DND-41 (cell line): ENCODE data around the gene PRXL2A.
"Not testable (repeated sequence)": the region's sequence is repeated elsewhere in the genome, so short reads cannot be mapped to it uniquely, and the experiment has no call there.

Source experiments
- ATAC-seq: fragments of 200-7000 bp; cut with Tn5 transposase; 3 replicates; pipeline ENCODE4 v1.9.1; 2021; ENCODE audit warnings: low read depth; ENCODE audit not compliant: insufficient read depth
- DNase-seq: peaks from one replicate; pipeline ENCODE4 v3.0.0-alpha.2; 2020
- H2AFZ ChIP-seq: 2 replicates; pipeline ENCODE4 v1.6.0; 2012; ENCODE audit warnings: low read depth, low read length
- H3K27ac ChIP-seq: 2 replicates; pipeline ENCODE4 v1.5.1; 2012; ENCODE audit warnings: low read length, inconsistent platforms
- H3K27me3 ChIP-seq: fragments of 200-600 bp; sonication (generic); 2 replicates; pipeline ENCODE4 v1.6.0; 2012; ENCODE audit warnings: low read length, mild to moderate bottlenecking, inconsistent platforms; ENCODE audit not compliant: insufficient read depth, poor library complexity
- H3K36me3 ChIP-seq: 2 replicates; pipeline ENCODE4 v1.5.1; 2012; ENCODE audit warnings: low read length, inconsistent platforms; ENCODE audit not compliant: insufficient read depth
- H3K4me1 ChIP-seq: 2 replicates; pipeline ENCODE4 v1.5.1; 2012; ENCODE audit warnings: mild to moderate bottlenecking, low read length; ENCODE audit not compliant: insufficient read depth
- H3K4me2 ChIP-seq: 2 replicates; pipeline ENCODE4 v1.6.0; 2012; ENCODE audit warnings: mild to moderate bottlenecking, moderate library complexity, low read length, inconsistent platforms; ENCODE audit not compliant: insufficient read depth
- H3K4me3 ChIP-seq, 2 experiments: fragments of 200-600 bp in 1 of 2; shearing (Covaris generic) in 1 of 2; 2 replicates each; pipeline ENCODE4 v1.5.1; 2012 to 2016; ENCODE audit warnings: inconsistent platforms in 2 of 2, low read length in 2 of 2, mild to moderate bottlenecking in 2 of 2, low read depth in 1 of 2, moderate library complexity in 1 of 2
- H3K79me2 ChIP-seq: 2 replicates; pipeline ENCODE4 v1.6.0; 2012; ENCODE audit warnings: low read length, inconsistent platforms; ENCODE audit not compliant: insufficient read depth
- H3K9ac ChIP-seq: 2 replicates; pipeline ENCODE4 v1.6.0; 2012; ENCODE audit warnings: low read depth, mild to moderate bottlenecking, inconsistent platforms, low read length, moderate library complexity
- H3K9me3 ChIP-seq: 2 replicates; pipeline ENCODE4 v1.5.1; 2012; ENCODE audit warnings: low read length, moderate library complexity, mild to moderate bottlenecking, inconsistent platforms; ENCODE audit not compliant: insufficient read depth, severe bottlenecking
- H4K20me1 ChIP-seq: 2 replicates; pipeline ENCODE4 v1.6.0; 2012; ENCODE audit warnings: low read length; ENCODE audit not compliant: insufficient read depth
- EZH2 ChIP-seq: IDR thresholded peaks from 3 replicates; pipeline ENCODE4 v1.6.1; 2012; ENCODE audit warnings: borderline replicate concordance, low read depth, mild to moderate bottlenecking, moderate library complexity, low read length, inconsistent platforms; ENCODE audit not compliant: severe bottlenecking
- TF ChIP-seq, protein P1 (sequence below): IDR thresholded peaks from 2 replicates; pipeline ENCODE4 v1.5.1; 2012; ENCODE audit warnings: borderline replicate concordance, low read length, moderate library complexity, mild to moderate bottlenecking; ENCODE audit not compliant: poor library complexity, severe bottlenecking; ENCODE audit errors: extremely low read depth

Gene PRXL2A

DNA sequence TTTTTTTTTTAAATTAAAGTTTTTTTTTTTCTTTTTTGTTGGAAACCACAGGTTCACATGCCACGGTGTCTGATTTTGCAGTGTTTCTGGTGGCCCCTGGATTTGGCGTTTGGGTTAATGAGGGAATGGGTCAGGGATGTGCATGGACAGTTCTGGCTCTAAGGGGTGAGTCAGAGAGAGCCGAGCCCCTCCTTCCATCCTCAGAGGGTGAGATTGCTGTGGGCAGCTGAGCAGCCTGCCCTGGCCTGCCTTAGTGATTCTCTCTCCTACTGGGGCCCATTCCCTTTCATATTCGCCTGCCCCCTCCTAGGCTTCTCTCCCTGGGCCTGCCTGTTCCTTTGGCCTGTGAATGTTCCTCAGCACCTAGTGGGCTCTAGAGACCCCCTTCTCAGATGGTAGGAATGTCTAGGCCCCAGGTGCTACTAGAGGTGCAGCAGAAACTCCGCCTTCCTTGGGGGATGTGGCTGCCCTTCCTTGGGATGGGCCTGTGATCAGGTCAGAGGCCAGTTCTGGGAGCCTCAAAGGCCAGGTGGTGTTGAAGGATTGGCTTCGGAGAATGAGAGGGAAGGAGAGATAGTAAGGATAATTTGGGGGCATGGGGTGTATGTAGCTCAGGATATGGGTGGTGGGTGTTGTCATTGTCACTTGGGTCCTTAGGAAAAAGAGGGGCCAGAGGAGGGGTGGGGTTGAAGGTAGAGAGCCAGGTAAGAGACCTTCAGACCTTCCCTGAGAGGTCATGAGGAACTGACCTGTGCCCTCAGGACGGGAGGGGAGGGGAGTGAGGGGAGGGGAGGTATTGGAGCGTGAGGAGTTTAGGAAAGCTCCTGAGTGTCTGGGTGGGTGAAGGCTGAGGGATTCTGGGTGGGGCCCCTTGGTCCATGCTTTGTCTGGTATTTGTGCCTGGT, 65.6 kb downstream of the PRXL2A start:
- Histone ChIP-seq H3K4me3 (no peak overlapping the region), H3K36me3 (peaks cover 9% of the 10 kb centered on the region; the same call in 1 of the 2 replicates), H3K4me1 (no peaks in the 10 kb centered on the region), H2AFZ (no peak overlapping the region), H3K79me2 (peaks cover 17% of the 10 kb centered on the region; the same call in 1 of the 2 replicates), H3K27ac (no peak overlapping the region), H3K9me3 (peaks cover 18% of the 10 kb centered on the region), H3K4me2 (no peak overlapping the region), H4K20me1 (peaks cover 9% of the 10 kb centered on the region), H3K27me3 (no peaks in the 10 kb centered on the region), H3K9ac (no peak overlapping the region)
- ATAC-seq, result no peak
- DNase-seq, result no peak
- TF ChIP-seq, protein P1, sequence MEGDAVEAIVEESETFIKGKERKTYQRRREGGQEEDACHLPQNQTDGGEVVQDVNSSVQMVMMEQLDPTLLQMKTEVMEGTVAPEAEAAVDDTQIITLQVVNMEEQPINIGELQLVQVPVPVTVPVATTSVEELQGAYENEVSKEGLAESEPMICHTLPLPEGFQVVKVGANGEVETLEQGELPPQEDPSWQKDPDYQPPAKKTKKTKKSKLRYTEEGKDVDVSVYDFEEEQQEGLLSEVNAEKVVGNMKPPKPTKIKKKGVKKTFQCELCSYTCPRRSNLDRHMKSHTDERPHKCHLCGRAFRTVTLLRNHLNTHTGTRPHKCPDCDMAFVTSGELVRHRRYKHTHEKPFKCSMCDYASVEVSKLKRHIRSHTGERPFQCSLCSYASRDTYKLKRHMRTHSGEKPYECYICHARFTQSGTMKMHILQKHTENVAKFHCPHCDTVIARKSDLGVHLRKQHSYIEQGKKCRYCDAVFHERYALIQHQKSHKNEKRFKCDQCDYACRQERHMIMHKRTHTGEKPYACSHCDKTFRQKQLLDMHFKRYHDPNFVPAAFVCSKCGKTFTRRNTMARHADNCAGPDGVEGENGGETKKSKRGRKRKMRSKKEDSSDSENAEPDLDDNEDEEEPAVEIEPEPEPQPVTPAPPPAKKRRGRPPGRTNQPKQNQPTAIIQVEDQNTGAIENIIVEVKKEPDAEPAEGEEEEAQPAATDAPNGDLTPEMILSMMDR, result no peak
- no peak for TF ChIP-seq EZH2

DNA sequence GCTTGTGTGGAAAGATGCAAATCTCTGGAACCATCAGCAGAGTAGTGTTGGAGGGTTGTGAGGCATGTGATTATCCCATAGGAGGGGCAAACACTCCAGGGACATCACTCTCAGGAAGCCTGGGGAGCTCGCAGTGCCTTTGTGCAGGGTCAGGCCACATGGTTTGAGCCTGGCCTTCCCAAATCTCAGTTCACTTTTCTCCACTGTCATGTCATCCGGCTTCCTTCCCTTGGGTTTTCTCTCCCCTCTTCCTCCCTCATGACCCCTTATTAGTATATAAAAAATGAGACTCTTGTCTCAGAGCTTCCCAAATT, 66.2 kb downstream of the PRXL2A start:
- peaks cover 9% of the 10 kb centered on the region for H4K20me1 ChIP-seq
- no peak overlapping the region for H3K4me2 ChIP-seq
- H3K79me2 ChIP-seq, result peaks cover 17% of the 10 kb centered on the region; the same call in 1 of the 2 replicates
- H2AFZ ChIP-seq, result no peak overlapping the region
- no peaks in the 10 kb centered on the region for H3K27me3 ChIP-seq
- H3K9me3 ChIP-seq, result peaks cover 18% of the 10 kb centered on the region
- ATAC-seq (no peak), DNase-seq (no peak)
- peaks cover 9% of the 10 kb centered on the region; the same call in 1 of the 2 replicates for H3K36me3 ChIP-seq
- no peak for TF ChIP-seq EZH2
- TF ChIP-seq, protein P1, result no peak
- no peaks in the 10 kb centered on the region for H3K4me1 ChIP-seq
- H3K27ac ChIP-seq, result no peak overlapping the region
- no peak overlapping the region for H3K4me3 ChIP-seq
- H3K9ac ChIP-seq, result no peak overlapping the region

DNA sequence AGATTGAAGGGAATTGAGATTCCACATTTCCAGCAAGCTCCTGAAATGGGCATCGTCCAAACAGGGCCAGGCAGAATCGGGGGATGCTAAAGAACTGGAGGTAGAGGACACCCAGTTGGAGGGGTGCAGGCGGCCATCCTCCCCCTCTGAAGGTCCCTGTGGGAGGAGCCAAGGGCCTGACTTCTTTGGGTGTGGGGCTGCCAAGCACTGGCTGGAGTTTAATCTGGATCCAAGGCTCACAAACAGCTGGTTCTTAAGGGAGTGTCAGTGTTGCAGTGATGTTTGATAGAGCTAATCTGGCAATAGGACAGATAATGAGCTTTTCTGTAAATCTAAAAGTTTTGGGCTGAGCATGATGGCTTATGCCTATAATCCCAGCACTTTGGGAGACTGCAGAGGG, 66.6 kb downstream of the PRXL2A start:
- Histone ChIP-seq H3K79me2 (peaks cover 17% of the 10 kb centered on the region; the same call in 1 of the 2 replicates), H3K4me3 (no peak overlapping the region)
- TF ChIP-seq, protein P1, result no peak

DNA sequence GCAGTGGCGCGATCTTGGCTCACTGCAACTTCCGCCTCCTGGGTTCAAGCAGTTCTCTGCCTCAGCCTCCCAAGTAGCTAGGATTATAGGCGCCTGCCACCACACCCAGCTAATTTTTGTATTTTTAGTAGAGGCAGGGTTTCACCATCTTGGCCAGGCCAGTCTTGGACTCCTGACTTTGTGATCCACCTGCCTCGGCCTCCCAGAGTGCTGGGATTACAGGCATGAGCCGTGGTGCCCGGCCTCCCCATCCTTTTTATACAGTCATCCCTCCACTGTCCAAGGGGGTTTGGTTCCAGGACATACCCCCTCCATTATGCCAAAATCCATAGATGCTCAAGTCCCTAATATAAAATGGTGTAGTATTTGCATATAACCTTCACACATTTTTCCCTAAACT, 67.3 kb downstream of the PRXL2A start:
- not testable (repeated sequence) for DNase-seq, ATAC-seq, H3K4me2 ChIP-seq, H2AFZ ChIP-seq, H3K4me1 ChIP-seq, H3K4me3 ChIP-seq, H3K9ac ChIP-seq, H4K20me1 ChIP-seq, H3K27me3 ChIP-seq, H3K36me3 ChIP-seq, H3K27ac ChIP-seq
- Histone ChIP-seq H3K79me2 (peaks cover 16% of the 10 kb centered on the region; the same call in 1 of the 2 replicates), H3K9me3 (peaks cover 18% of the 10 kb centered on the region)

More for the DNA sequence above, 66.6 kb downstream of the PRXL2A start:
- ATAC-seq, result no peak
- DNase-seq, result no peak
- H3K9ac ChIP-seq, result no peak overlapping the region
- no peak overlapping the region for H3K27ac ChIP-seq
- no peaks in the 10 kb centered on the region for H3K4me1 ChIP-seq
- peaks cover 18% of the 10 kb centered on the region for H3K9me3 ChIP-seq
- peaks cover 9% of the 10 kb centered on the region; the same call in 1 of the 2 replicates for H3K36me3 ChIP-seq
- peaks cover 9% of the 10 kb centered on the region for H4K20me1 ChIP-seq
- no peaks in the 10 kb centered on the region for H3K27me3 ChIP-seq
- H3K4me2 ChIP-seq, result no peak overlapping the region
- H2AFZ ChIP-seq, result no peak overlapping the region
